OCI-LY3 (cell line): ENCODE data around the gene SEMA6A.

Experiments used
- H2AFZ ChIP-seq: fragments of 200-600, 300-600 bp; shearing (Covaris generic); 2 replicates; pipeline ENCODE4 v1.6.0; 2014; ENCODE audit warnings: antibody characterized with exemption, low read depth, low read length
- H3K27ac ChIP-seq: fragments of 200-600, 300-600 bp; sonication (generic); 2 replicates; pipeline ENCODE4 v1.5.1; 2014; ENCODE audit warnings: mild to moderate bottlenecking, low read length, moderate library complexity, mixed read lengths
- H3K27me3 ChIP-seq: fragments of 200-600, 300-600 bp; sonication (generic); 2 replicates; pipeline ENCODE4 v1.6.1; 2014; ENCODE audit warnings: low read depth, low read length, mixed read lengths
- H3K36me3 ChIP-seq: fragments of 200-600, 300-600 bp; sonication (generic); replicated peaks from 2 replicates; pipeline ENCODE3; 2014; ENCODE audit warnings: low read depth, low read length, mixed read lengths
- H3K4me1 ChIP-seq: fragments of 300-600, 200-600 bp; sonication (generic); 2 replicates; pipeline ENCODE4 v1.6.1; 2014; ENCODE audit warnings: low read length, mixed read lengths
- H3K4me2 ChIP-seq: fragments of 200-600, 300-600 bp; sonication (generic); 2 replicates; pipeline ENCODE4 v1.6.1; 2014; ENCODE audit warnings: low read length, mixed read lengths
- H3K4me3 ChIP-seq: fragments of 300-600, 200-600 bp; sonication (generic); 2 replicates; pipeline ENCODE4 v1.5.1; 2014; ENCODE audit warnings: antibody characterized with exemption, mild to moderate bottlenecking, low read length, moderate library complexity
- H3K79me2 ChIP-seq: fragments of 300-600, 200-600 bp; shearing (Covaris generic); 2 replicates; pipeline ENCODE4 v1.6.1; 2014; ENCODE audit warnings: mild to moderate bottlenecking, low read length, mixed read lengths
- H3K9ac ChIP-seq: fragments of 300-600, 200-600 bp; shearing (Covaris generic); 2 replicates; pipeline ENCODE4 v1.6.0; 2014; ENCODE audit warnings: mild to moderate bottlenecking, low read length, moderate library complexity
- H3K9me3 ChIP-seq: fragments of 200-600, 300-600 bp; shearing (Covaris generic); 2 replicates; pipeline ENCODE4 v1.6.1; 2014; ENCODE audit warnings: low read length, mixed read lengths; ENCODE audit not compliant: insufficient read depth
- H4K20me1 ChIP-seq: fragments of 200-600, 300-600 bp; sonication (generic); 2 replicates; pipeline ENCODE4 v1.6.1; 2016; ENCODE audit warnings: low read length, mixed read lengths; ENCODE audit not compliant: insufficient read depth
- EZH2phosphoT487 ChIP-seq: fragments of 200-600 bp; shearing (Covaris generic); IDR thresholded peaks from 2 replicates; pipeline ENCODE4 v1.6.1; 2018; ENCODE audit warnings: antibody characterized with exemption, mixed run types, low read depth
- TF ChIP-seq, protein P1 (sequence below): fragments of 200-600, 300-600 bp; sonication (generic); IDR thresholded peaks from 2 replicates; pipeline ENCODE4 v1.5.1; 2014; ENCODE audit warnings: antibody characterized with exemption, low read length, low read depth

SEMA6A gene

DNA sequence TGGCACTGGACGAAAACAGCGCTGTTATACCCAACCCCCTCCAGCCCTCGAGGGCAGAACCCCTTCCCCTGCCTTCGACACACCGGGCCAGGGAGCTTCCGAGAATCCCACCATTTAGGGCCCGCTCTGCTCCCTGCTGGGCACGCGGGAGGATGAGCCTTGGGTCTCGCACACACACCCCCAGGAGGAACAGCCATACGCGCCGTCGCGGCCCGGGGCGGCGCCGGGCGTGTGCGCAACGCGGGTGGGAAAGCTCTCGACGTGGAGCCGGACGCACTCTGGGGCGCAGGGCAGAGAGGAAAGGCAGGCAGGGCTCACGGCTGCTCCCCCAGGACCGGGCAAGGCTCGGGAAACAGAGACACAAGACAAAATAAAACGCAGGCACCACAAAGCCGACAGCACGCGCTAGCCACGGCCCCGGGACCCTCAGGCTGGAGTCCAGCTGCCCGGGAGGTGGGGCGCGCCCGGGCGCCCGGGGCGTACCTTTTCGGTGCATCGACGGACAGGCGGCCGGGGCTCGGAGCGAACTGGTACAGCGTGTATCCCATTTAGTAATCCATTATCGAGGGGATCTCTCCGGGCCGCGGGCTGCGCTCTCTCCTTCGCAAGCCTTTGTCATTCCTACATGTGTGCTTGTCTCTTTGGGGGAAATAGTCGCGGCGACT is 789 bp downstream of the SEMA6A start:
- H3K9ac ChIP-seq = no peak overlapping the region
- H3K27me3 ChIP-seq = peaks cover 8% of the 10 kb centered on the region; the same call in 1 of the 2 replicates
- 0 out of 2 replicates have a peak overlapping the region, but pooled peaks have one; percentile 83 for H3K4me3 ChIP-seq
- H3K36me3 ChIP-seq = no peaks in the 10 kb centered on the region
- no peaks in the 10 kb centered on the region for H4K20me1 ChIP-seq
- H3K27ac ChIP-seq = no peak overlapping the region
- no peak overlapping the region for H2AFZ ChIP-seq
- H3K9me3 ChIP-seq = no peaks in the 10 kb centered on the region
- H3K4me1 ChIP-seq = peaks cover 6% of the 10 kb centered on the region
- no peak for TF ChIP-seq EZH2phosphoT487
- TF ChIP-seq, protein P1, sequence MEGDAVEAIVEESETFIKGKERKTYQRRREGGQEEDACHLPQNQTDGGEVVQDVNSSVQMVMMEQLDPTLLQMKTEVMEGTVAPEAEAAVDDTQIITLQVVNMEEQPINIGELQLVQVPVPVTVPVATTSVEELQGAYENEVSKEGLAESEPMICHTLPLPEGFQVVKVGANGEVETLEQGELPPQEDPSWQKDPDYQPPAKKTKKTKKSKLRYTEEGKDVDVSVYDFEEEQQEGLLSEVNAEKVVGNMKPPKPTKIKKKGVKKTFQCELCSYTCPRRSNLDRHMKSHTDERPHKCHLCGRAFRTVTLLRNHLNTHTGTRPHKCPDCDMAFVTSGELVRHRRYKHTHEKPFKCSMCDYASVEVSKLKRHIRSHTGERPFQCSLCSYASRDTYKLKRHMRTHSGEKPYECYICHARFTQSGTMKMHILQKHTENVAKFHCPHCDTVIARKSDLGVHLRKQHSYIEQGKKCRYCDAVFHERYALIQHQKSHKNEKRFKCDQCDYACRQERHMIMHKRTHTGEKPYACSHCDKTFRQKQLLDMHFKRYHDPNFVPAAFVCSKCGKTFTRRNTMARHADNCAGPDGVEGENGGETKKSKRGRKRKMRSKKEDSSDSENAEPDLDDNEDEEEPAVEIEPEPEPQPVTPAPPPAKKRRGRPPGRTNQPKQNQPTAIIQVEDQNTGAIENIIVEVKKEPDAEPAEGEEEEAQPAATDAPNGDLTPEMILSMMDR = no peak
- H3K4me2 ChIP-seq = no peak overlapping the region
- H3K79me2 ChIP-seq = no peaks in the 10 kb centered on the region

DNA sequence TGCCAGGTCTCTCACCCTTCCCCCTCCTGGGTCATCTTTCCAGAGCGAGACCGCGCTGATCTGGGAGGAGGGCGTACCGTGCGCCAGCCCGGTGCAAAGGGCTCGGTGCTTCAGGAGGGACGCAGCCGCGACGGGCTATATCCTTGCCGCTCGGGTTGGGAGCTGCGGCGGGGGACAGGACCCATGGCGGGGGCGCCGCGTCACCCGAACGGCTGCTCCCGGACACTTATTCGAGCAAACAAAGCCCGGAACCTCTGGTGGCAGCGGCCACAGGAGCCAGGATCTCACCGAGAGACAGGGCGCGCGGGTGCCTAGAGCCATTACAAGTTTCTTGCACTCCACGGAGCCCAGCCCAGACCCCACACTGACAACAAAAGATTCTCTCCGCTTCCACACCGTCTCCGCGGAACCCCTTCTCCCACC is 1.3 kb downstream of the SEMA6A start:
- peaks cover 6% of the 10 kb centered on the region for H3K4me1 ChIP-seq
- no peaks in the 10 kb centered on the region for H4K20me1 ChIP-seq
- no peak overlapping the region for H2AFZ ChIP-seq
- peaks cover 8% of the 10 kb centered on the region; the same call in 1 of the 2 replicates for H3K27me3 ChIP-seq
- H3K9me3 ChIP-seq = no peaks in the 10 kb centered on the region
- no peaks in the 10 kb centered on the region for H3K79me2 ChIP-seq
- no peak for TF ChIP-seq EZH2phosphoT487
- TF ChIP-seq, protein P1 = no peak
- no peak overlapping the region for H3K4me2 ChIP-seq
- H3K9ac ChIP-seq = no peak overlapping the region
- H3K4me3 ChIP-seq = no peak overlapping the region
- H3K36me3 ChIP-seq = no peaks in the 10 kb centered on the region
- H3K27ac ChIP-seq = no peak overlapping the region

DNA sequence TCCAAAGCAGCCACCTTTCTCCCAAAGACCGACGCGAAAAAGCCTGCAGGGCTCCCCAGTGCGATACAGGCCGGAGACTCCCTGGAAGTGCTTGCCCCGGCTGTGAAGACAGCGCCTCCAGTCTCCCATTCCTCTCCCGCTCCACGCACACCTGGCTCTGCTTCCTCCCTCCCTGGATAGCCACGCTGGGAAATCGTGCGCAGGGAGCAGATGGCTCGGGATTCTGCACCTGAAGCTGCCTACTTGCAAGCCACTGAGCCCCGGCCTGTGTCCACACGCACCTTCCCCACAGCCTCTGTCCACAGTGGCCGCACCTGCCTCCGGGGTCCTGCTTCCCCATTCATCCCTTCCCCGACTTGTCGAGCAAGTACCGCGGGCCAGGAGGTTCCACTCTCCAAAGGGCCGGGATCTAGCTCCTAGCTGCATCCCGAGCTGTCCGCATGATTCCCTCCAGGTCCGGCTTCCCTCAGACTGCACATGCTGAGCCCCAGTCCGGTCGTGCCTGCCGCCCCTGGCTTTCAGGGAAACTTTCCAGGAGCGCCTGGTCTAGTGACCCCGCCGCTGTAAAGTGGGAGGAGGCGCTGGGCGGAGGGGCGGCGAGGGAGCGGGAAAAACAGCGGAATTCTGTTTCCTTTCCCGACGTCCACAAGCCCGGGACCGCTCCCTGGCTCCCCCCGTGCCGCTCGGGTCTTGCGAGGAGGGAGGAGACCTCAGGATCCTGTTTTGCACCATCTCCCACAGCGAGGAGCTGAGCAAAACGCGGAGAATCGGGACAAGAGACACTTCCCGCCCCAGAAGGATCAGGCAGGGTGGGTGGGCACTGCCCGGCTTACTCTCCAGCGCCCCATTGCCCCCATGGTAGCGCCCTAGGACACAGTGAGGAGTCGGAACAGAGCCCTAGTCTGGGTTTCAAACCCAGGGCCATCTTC is 2.0 kb downstream of the SEMA6A start:
- no peaks in the 10 kb centered on the region for H3K36me3 ChIP-seq
- peaks cover 5% of the 10 kb centered on the region for H3K4me1 ChIP-seq
- H2AFZ ChIP-seq = no peak overlapping the region
- no peaks in the 10 kb centered on the region for H3K79me2 ChIP-seq
- H3K4me3 ChIP-seq = no peak overlapping the region
- H3K4me2 ChIP-seq = no peak overlapping the region
- peaks cover 8% of the 10 kb centered on the region; the same call in 1 of the 2 replicates for H3K27me3 ChIP-seq
- no peak overlapping the region for H3K9ac ChIP-seq
- no peak overlapping the region for H3K27ac ChIP-seq
- no peaks in the 10 kb centered on the region for H4K20me1 ChIP-seq
- no peaks in the 10 kb centered on the region for H3K9me3 ChIP-seq
- TF ChIP-seq EZH2phosphoT487 = no peak
- TF ChIP-seq, protein P1 = no peak
